Muscle of leg (tissue), 11 donors: ENCODE data around the gene FSD1. TPM values are rescaled to one million over a fixed set of nuclear protein-coding genes. Genes with fewer than 3 reads are reported as not detected.
"Not testable (repeated sequence)": the region's sequence is repeated elsewhere in the genome, so short reads cannot be mapped to it uniquely, and the experiment has no call there.

ENCODE experiments used
- DNase-seq: peaks from one replicate; pipeline ENCODE4 v3.0.0; 2013
- H3K27ac ChIP-seq: one replicate; pipeline ENCODE4 v1.5.1; 2013; ENCODE audit warnings: mild to moderate bottlenecking, low read length, control low read depth
- H3K27me3 ChIP-seq: one replicate; pipeline ENCODE4 v1.6.1; 2013; ENCODE audit warnings: low read length; ENCODE audit not compliant: control insufficient read depth, insufficient read depth
- H3K36me3 ChIP-seq: one replicate; pipeline ENCODE4 v1.6.1; 2013; ENCODE audit warnings: low read length; ENCODE audit not compliant: control insufficient read depth, insufficient read depth
- H3K4me1 ChIP-seq: one replicate; pipeline ENCODE4 v1.6.1; 2013; ENCODE audit warnings: low read length; ENCODE audit not compliant: control insufficient read depth, insufficient read depth
- H3K4me3 ChIP-seq: one replicate; pipeline ENCODE4 v1.5.1; 2013; ENCODE audit warnings: low read length, control low read depth
- H3K9me3 ChIP-seq: replicated peaks from 2 replicates; pipeline ENCODE4 v1.6.1; 2013; ENCODE audit warnings: low read depth, low read length; ENCODE audit not compliant: control insufficient read depth
- WGBS: methylation state at CpG from one replicate; pipeline ENCODE4 v1.1.5; 2013; ENCODE audit warnings: missing lambda C conversion rate; ENCODE audit not compliant: insufficient coverage; 5-methylcytosine and 5-hydroxymethylcytosine counted together
- polyA plus RNA-seq, 8 donors: library from polyadenylated mRNA; unstranded; fragments of 120-200 nt; gene quantifications; one replicate each; pipeline versions ENCODE4 v1.2.1 to v1.2.3, GENCODE V29; 2013; ENCODE audit warnings: inconsistent platforms in 1 of 8, low replicate concordance in 1 of 8; ENCODE audit not compliant: insufficient read length in 8 of 8, insufficient read depth in 1 of 8
- total RNA-seq: library from RNA; stranded (reverse); fragments of 120-200 nt; gene quantifications from one replicate; pipeline ENCODE4 v1.2.4, GENCODE V29; 2013

FSD1 gene
- total and polyA plus RNA-seq, 9 donors = 0.71 to 3.2 (median 2.2) TPM

- WGBS = 6% methylated on average over 99 of the region's 101 CpGs
- Histone ChIP-seq H3K27me3 (no peaks in the 10 kb centered on the region), H3K36me3 (peaks cover 9% of the 10 kb centered on the region), H3K9me3 (no peaks in the 10 kb centered on the region), H3K4me3 (peak within 1 kb of the TSS; percentile 75), H3K4me1 (peaks cover 17% of the 10 kb centered on the region), H3K27ac (peak within 1 kb of the TSS; percentile 99)
- peak; percentile 97 for DNase-seq
Measured at GRCh38 chr19:4343370-4344307, 39.2 kb downstream of the FSD1 start, which contains the start of gene MPND. Gene MPND, plus strand, starts transcription at chr19:4343562. Its CDS starts 32 bp downstream, at chr19:4343594.

- peaks cover 12% of the 10 kb centered on the region for H3K36me3 ChIP-seq
- no peak overlapping the region for H3K27ac ChIP-seq
- 79% methylated on average over 15 of the region's 15 CpGs for WGBS
- H3K27me3 ChIP-seq = no peaks in the 10 kb centered on the region
- H3K9me3 ChIP-seq = no peaks in the 10 kb centered on the region
- H3K4me1 ChIP-seq = peaks cover 15% of the 10 kb centered on the region
- no peak overlapping the region for H3K4me3 ChIP-seq
- DNase-seq = no peak
Measured at GRCh38 chr19:4345342-4346019, 41.1 kb downstream of the FSD1 start.

- peaks cover 15% of the 10 kb centered on the region for H3K4me1 ChIP-seq
- 86% methylated on average over 2 of the region's 6 CpGs for WGBS
Measured at GRCh38 chr19:4346020-4346383, 41.6 kb downstream of the FSD1 start.

GRCh38 chr19:4347521-4347920 is 43.1 kb downstream of the FSD1 start:
- no peak for DNase-seq
- no peak overlapping the region for H3K27ac ChIP-seq
- no peaks in the 10 kb centered on the region for H3K27me3 ChIP-seq
- H3K4me3 ChIP-seq = no peak overlapping the region
- H3K4me1 ChIP-seq = peaks cover 10% of the 10 kb centered on the region
- H3K36me3 ChIP-seq = peaks cover 12% of the 10 kb centered on the region
- no CpG with 5 or more reads among the region's 6 CpGs for WGBS
- no peaks in the 10 kb centered on the region for H3K9me3 ChIP-seq

More at GRCh38 chr19:4346020-4346383, 41.6 kb downstream of the FSD1 start:
- no peak for DNase-seq
- Histone ChIP-seq H3K9me3 (no peaks in the 10 kb centered on the region), H3K27me3 (no peaks in the 10 kb centered on the region), H3K36me3 (peaks cover 12% of the 10 kb centered on the region), H3K27ac (no peak overlapping the region), H3K4me3 (no peak overlapping the region)

GRCh38 chr19:4349225-4349624 is 44.8 kb downstream of the FSD1 start:
- not testable (repeated sequence) for H3K27me3 ChIP-seq, DNase-seq, H3K9me3 ChIP-seq, H3K4me1 ChIP-seq, H3K4me3 ChIP-seq, H3K27ac ChIP-seq
- 90% methylated on average over 7 of the region's 16 CpGs for WGBS
- H3K36me3 ChIP-seq = peaks cover 12% of the 10 kb centered on the region

GRCh38 chr19:4350111-4350510 is 45.7 kb downstream of the FSD1 start:
- Histone ChIP-seq H3K4me3 (no peak overlapping the region), H3K9me3 (no peaks in the 10 kb centered on the region), H3K4me1 (no peaks in the 10 kb centered on the region), H3K36me3 (peaks cover 12% of the 10 kb centered on the region), H3K27me3 (no peaks in the 10 kb centered on the region), H3K27ac (no peak overlapping the region)
- no peak for DNase-seq
- WGBS = 89% methylated on average over 8 of the region's 8 CpGs

- H3K4me3 ChIP-seq = no peak overlapping the region
- H3K4me1 ChIP-seq = no peaks in the 10 kb centered on the region
- WGBS = 92% methylated on average over 9 of the region's 9 CpGs
- no peaks in the 10 kb centered on the region for H3K9me3 ChIP-seq
- peaks cover 11% of the 10 kb centered on the region for H3K36me3 ChIP-seq
- DNase-seq = no peak
- H3K27ac ChIP-seq = no peak overlapping the region
- no peaks in the 10 kb centered on the region for H3K27me3 ChIP-seq
Measured at GRCh38 chr19:4350726-4351125, 46.3 kb downstream of the FSD1 start.

GRCh38 chr19:4352701-4353121 is 48.3 kb downstream of the FSD1 start:
- DNase-seq = peak; percentile 70
- H3K4me1 ChIP-seq = peaks cover 6% of the 10 kb centered on the region
- H3K36me3 ChIP-seq = peaks cover 19% of the 10 kb centered on the region
- WGBS = 47% methylated on average over 3 of the region's 9 CpGs
- H3K9me3 ChIP-seq = no peaks in the 10 kb centered on the region
- no peak overlapping the region for H3K27ac ChIP-seq
- no peaks in the 10 kb centered on the region for H3K27me3 ChIP-seq
- no peak overlapping the region for H3K4me3 ChIP-seq

- WGBS = 85% methylated on average over 5 of the region's 12 CpGs
- Histone ChIP-seq H3K27me3 (no peaks in the 10 kb centered on the region), H3K27ac (no peak overlapping the region), H3K4me1 (peaks cover 10% of the 10 kb centered on the region), H3K4me3 (no peak overlapping the region), H3K9me3 (no peaks in the 10 kb centered on the region), H3K36me3 (peaks cover 33% of the 10 kb centered on the region)
- no peak for DNase-seq
Measured at GRCh38 chr19:4354282-4354681, 49.9 kb downstream of the FSD1 start.

GRCh38 chr19:4354897-4355296 is 50.5 kb downstream of the FSD1 start:
- 69% methylated on average over 10 of the region's 17 CpGs for WGBS
- no peaks in the 10 kb centered on the region for H3K27me3 ChIP-seq
- no peak overlapping the region for H3K4me3 ChIP-seq
- H3K4me1 ChIP-seq = peaks cover 15% of the 10 kb centered on the region
- DNase-seq = no peak
- no peak overlapping the region for H3K27ac ChIP-seq
- H3K9me3 ChIP-seq = no peaks in the 10 kb centered on the region
- H3K36me3 ChIP-seq = peaks cover 36% of the 10 kb centered on the region
